WTC11 (cell line): ENCODE data around the gene SEC11A. TPM values are rescaled to one million over a fixed set of nuclear protein-coding genes. Genes with fewer than 3 reads are reported as not detected.

Source experiments
- ATAC-seq: fragments of 200-7000 bp; cut with Tn5 transposase; 2 replicates; pipeline ENCODE4 v1.10.0; 2021; ENCODE audit warnings: mild to moderate bottlenecking, moderate library complexity
- CTCF ChIA-PET: fragments of 300-600 bp; sonication (Branson Sonifier 250); formaldehyde crosslinking; loops from one replicate; lab custom pipeline; 2021; ENCODE audit warnings: antibody characterized with exemption; lab: Charles Lee
- POLR2A ChIA-PET: fragments of 350-600 bp; sonication (Branson Sonifier 250); formaldehyde crosslinking; loops from one replicate; lab custom pipeline; 2021; ENCODE audit warnings: antibody characterized with exemption; lab: Charles Lee
- DNase-seq: peaks from one replicate; pipeline ENCODE4 v3.0.0; 2021; ENCODE audit warnings: low spot score
- H3K27ac Mint-ChIP-seq: 2 replicates; pipeline ENCODE4 v1.8.0; 2021; ENCODE audit warnings: mixed read lengths
- H3K27me3 Mint-ChIP-seq: 2 replicates; pipeline ENCODE4 v1.8.0; 2021; ENCODE audit warnings: low read depth, mild to moderate bottlenecking, moderate library complexity, mixed read lengths
- H3K36me3 Mint-ChIP-seq: 2 replicates; pipeline ENCODE4 v1.8.0; 2021; ENCODE audit warnings: mixed read lengths
- H3K4me1 Mint-ChIP-seq: 2 replicates; pipeline ENCODE4 v1.8.0; 2022; ENCODE audit warnings: mixed read lengths
- H3K4me3 Mint-ChIP-seq: 2 replicates; pipeline ENCODE4 v1.8.0; 2021; ENCODE audit warnings: mild to moderate bottlenecking, moderate library complexity, mixed read lengths
- H3K9me3 Mint-ChIP-seq: 2 replicates; pipeline ENCODE4 v1.8.0; 2021; ENCODE audit warnings: mixed read lengths
- ARID4B ChIP-seq: sonication (generic); formaldehyde crosslinking; IDR thresholded peaks from 2 replicates; pipeline ENCODE4 v1.8.0; 2023; ENCODE audit warnings: missing genetic modification reagents, mild to moderate bottlenecking, borderline replicate concordance
- ATF3 ChIP-seq: sonication (generic); formaldehyde crosslinking; conservative IDR thresholded peaks from 2 replicates; pipeline ENCODE4 v1.8.1; 2022; ENCODE audit warnings: mild to moderate bottlenecking, missing genetic modification reagents
- ATF6 ChIP-seq: sonication (generic); formaldehyde crosslinking; IDR thresholded peaks from 2 replicates; pipeline ENCODE4 v1.8.1; 2023; ENCODE audit warnings: mild to moderate bottlenecking, missing genetic modification reagents
- CREB1 ChIP-seq: sonication (generic); formaldehyde crosslinking; IDR thresholded peaks from 2 replicates; pipeline ENCODE4 v1.8.0; 2023; ENCODE audit warnings: mild to moderate bottlenecking, missing genetic modification reagents
- CREM ChIP-seq: sonication (generic); formaldehyde crosslinking; IDR thresholded peaks from 2 replicates; pipeline ENCODE4 v1.8.1; 2022; ENCODE audit warnings: mild to moderate bottlenecking, missing genetic modification reagents, moderate library complexity
- EMX1 ChIP-seq: fragments of 250-450 bp; sonication (Bioruptor Pico); IDR thresholded peaks from 2 replicates; pipeline ENCODE4 v1.8.0; 2021; ENCODE audit warnings: mild to moderate bottlenecking
- ESRRA ChIP-seq: sonication (generic); formaldehyde crosslinking; IDR thresholded peaks from 2 replicates; pipeline ENCODE4 v1.8.1; 2022; ENCODE audit warnings: mild to moderate bottlenecking, missing genetic modification reagents, borderline replicate concordance
- FOXP1 ChIP-seq: sonication (generic); formaldehyde crosslinking; IDR thresholded peaks from 2 replicates; pipeline ENCODE4 v1.8.0; 2022; ENCODE audit warnings: missing genetic modification reagents, mild to moderate bottlenecking, moderate library complexity, borderline replicate concordance
- FOXP4 ChIP-seq: sonication (generic); formaldehyde crosslinking; IDR thresholded peaks from 2 replicates; pipeline ENCODE4 v1.8.0; 2022; ENCODE audit warnings: mild to moderate bottlenecking, missing genetic modification reagents
- HMGA2 ChIP-seq: fragments of 250-450 bp; sonication (Bioruptor Pico); IDR thresholded peaks from 2 replicates; pipeline ENCODE4 v1.4.0; 2021; ENCODE audit warnings: mild to moderate bottlenecking, moderate library complexity
- MXD4 ChIP-seq: fragments of 250-450 bp; sonication (Bioruptor Pico); IDR thresholded peaks from 2 replicates; pipeline ENCODE4 v1.8.0; 2021; ENCODE audit warnings: mild to moderate bottlenecking, moderate library complexity, borderline replicate concordance
- NFATC4 ChIP-seq: fragments of 250-450 bp; sonication (Bioruptor Pico); IDR thresholded peaks from 2 replicates; pipeline ENCODE4 v1.9.0; 2021; ENCODE audit warnings: mild to moderate bottlenecking
- NFYB ChIP-seq: sonication (generic); formaldehyde crosslinking; conservative IDR thresholded peaks from 2 replicates; pipeline ENCODE4 v1.8.0; 2022; ENCODE audit warnings: low read depth, missing genetic modification reagents
- SP1 ChIP-seq: sonication (generic); formaldehyde crosslinking; conservative IDR thresholded peaks from 2 replicates; pipeline ENCODE4 v1.8.1; 2022; ENCODE audit warnings: missing genetic modification reagents
- ZNF232 ChIP-seq: sonication (generic); formaldehyde crosslinking; IDR thresholded peaks from 2 replicates; pipeline ENCODE4 v1.8.0; 2022; ENCODE audit warnings: mild to moderate bottlenecking, missing genetic modification reagents
- ZNF396 ChIP-seq: fragments of 250-450 bp; sonication (Bioruptor Pico); IDR thresholded peaks from 2 replicates; pipeline ENCODE4 v1.8.0; 2021; ENCODE audit warnings: mild to moderate bottlenecking, moderate library complexity, borderline replicate concordance
- ZNF416 ChIP-seq: fragments of 250-450 bp; sonication (Bioruptor Pico); IDR thresholded peaks from 2 replicates; pipeline ENCODE4 v1.9.0; 2021; ENCODE audit warnings: mild to moderate bottlenecking, inconsistent platforms
- ZNF512 ChIP-seq: sonication (generic); formaldehyde crosslinking; IDR thresholded peaks from 2 replicates; pipeline ENCODE4 v1.8.1; 2022; ENCODE audit warnings: missing genetic modification reagents, borderline replicate concordance
- ZNF532 ChIP-seq: fragments of 250-450 bp; sonication (Bioruptor Pico); IDR thresholded peaks from 2 replicates; pipeline ENCODE4 v1.9.0; 2021; ENCODE audit warnings: mild to moderate bottlenecking, borderline replicate concordance
- total RNA-seq: library from RNA; stranded (reverse); gene quantifications from 3 replicates; pipeline ENCODE4 v1.2.3, GENCODE V29; 2021

SEC11A gene
- total RNA-seq, 1 experiment from 2014 or later, result 214 TPM

- no peak for TF ChIP-seq HMGA2 (CRISPR knock-in tag)
- no peak for TF ChIP-seq ZNF416 (CRISPR knock-in tag)
- no peak for TF ChIP-seq ZNF232 (CRISPR knock-in tag)
Observed at GRCh38 chr15:84684092-84684491, 31.8 kb downstream of the SEC11A start (continued).

GRCh38 chr15:84681831-84682230 is 34.1 kb downstream of the SEC11A start:
- CTCF ChIA-PET, result interaction anchor here (1.4 kb wide), 1 partner anchor 111 kb away, joined by 3 read pairs; no protein-coding TSS in a partner anchor
- DNase-seq, result no peak
- POLR2A ChIA-PET, result no interaction called here
- H3K27ac Mint-ChIP-seq, result no peak overlapping the region; the same call in 1 of the 2 replicates
- H3K27me3 Mint-ChIP-seq, result no peaks in the 10 kb centered on the region
- ATAC-seq, result no peak
- no peaks in the 10 kb centered on the region for H3K9me3 Mint-ChIP-seq
- no peaks in the 10 kb centered on the region for H3K4me1 Mint-ChIP-seq
- H3K4me3 Mint-ChIP-seq, result no peak overlapping the region
- no peak for TF ChIP-seq ARID4B (CRISPR knock-in tag)
- TF ChIP-seq EMX1 (CRISPR knock-in tag), result no peak
- TF ChIP-seq ZNF532 (CRISPR knock-in tag), result no peak
- TF ChIP-seq FOXP1 (CRISPR knock-in tag), result no peak
- TF ChIP-seq SP1 (CRISPR knock-in tag), result no peak
- no peak for TF ChIP-seq ATF3 (CRISPR knock-in tag)
- TF ChIP-seq NFYB (CRISPR knock-in tag), result no peak
- H3K36me3 Mint-ChIP-seq, result peaks cover 53% of the 10 kb centered on the region

- POLR2A ChIA-PET, result no interaction called here
- no peak overlapping the region for H3K4me3 Mint-ChIP-seq
- ATAC-seq, result no peak
- TF ChIP-seq ATF6 (CRISPR knock-in tag) (no peak), MXD4 (no peak), FOXP4 (CRISPR knock-in tag) (no peak), CREB1 (CRISPR knock-in tag) (no peak), ESRRA (CRISPR knock-in tag) (no peak), CREM (CRISPR knock-in tag) (no peak), ZNF512 (CRISPR knock-in tag) (no peak), NFATC4 (no peak), SP1 (CRISPR knock-in tag) (no peak), ZNF396 (no peak)
Observed at GRCh38 chr15:84671211-84671610, 44.7 kb downstream of the SEC11A start.

More at GRCh38 chr15:84671211-84671610, 44.7 kb downstream of the SEC11A start:
- H3K9me3 Mint-ChIP-seq, result 0 out of 2 replicates have a peak, but pooled peaks cover 3% of the 10 kb centered on the region
- peaks cover 58% of the 10 kb centered on the region for H3K36me3 Mint-ChIP-seq
- H3K4me1 Mint-ChIP-seq, result no peaks in the 10 kb centered on the region
- DNase-seq, result no peak
- H3K27me3 Mint-ChIP-seq, result no peaks in the 10 kb centered on the region; the same call in 1 of the 2 replicates
- CTCF ChIA-PET, result interaction anchor here (1.2 kb wide), 1 partner anchor 100 kb away, joined by 4 read pairs; no protein-coding TSS in a partner anchor
- H3K27ac Mint-ChIP-seq, result no peak overlapping the region
